K562 (cell line): Measurements from ENCODE around the gene PPRC1. TPM values are rescaled to one million over a fixed set of nuclear protein-coding genes. Genes with fewer than 3 reads are reported as not detected.

ENCODE experiments used
- ADNP ChIP-seq: fragments of 200-800 bp; sonication (Bioruptor generic); IDR thresholded peaks from 2 replicates; pipeline ENCODE4 v1.6.1; 2016; ENCODE audit warnings: missing genetic modification characterization, missing compliant biosample characterization
- BCLAF1 ChIP-seq, 2 experiments: fragments of 450-650 bp in 1 of 2; IDR thresholded peaks; 2 replicates each; pipeline ENCODE4 v1.6.1; 2011 to 2017; ENCODE audit warnings: low read depth in 2 of 2, antibody characterized with exemption in 1 of 2, borderline replicate concordance in 1 of 2, low read length in 1 of 2, mild to moderate bottlenecking in 1 of 2, mixed read lengths in 1 of 2; ENCODE audit not compliant: control insufficient read depth in 1 of 2
- E2F4 ChIP-seq: sonication (generic); formaldehyde crosslinking; IDR thresholded peaks from 2 replicates; pipeline ENCODE4 v1.8.0; 2022; ENCODE audit warnings: mild to moderate bottlenecking, low read depth, missing genetic modification reagents
- EHMT2 ChIP-seq: fragments of 450-650 bp; IDR thresholded peaks from 2 replicates; pipeline ENCODE4 v1.6.1; 2018; ENCODE audit warnings: antibody characterized with exemption
- ETS1 ChIP-seq: conservative IDR thresholded peaks from 2 replicates; pipeline ENCODE4 v1.6.1; 2011; ENCODE audit warnings: low read depth, mild to moderate bottlenecking, low read length; ENCODE audit not compliant: control insufficient read depth
- HMG20B ChIP-seq: fragments of 250-450 bp; sonication (Bioruptor Pico); IDR thresholded peaks from 2 replicates; pipeline ENCODE4 v1.5.0; 2021; ENCODE audit warnings: mild to moderate bottlenecking
- MEIS2 ChIP-seq: fragments of 450-650 bp; IDR thresholded peaks from 2 replicates; pipeline ENCODE4 v1.6.1; 2014; ENCODE audit warnings: mild to moderate bottlenecking; ENCODE audit not compliant: partially characterized antibody
- MYC ChIP-seq, 2 experiments: fragments of 250-450 bp in 1 of 2; sonication (Bioruptor Pico) in 1 of 2; IDR thresholded peaks; 2 replicates each; pipeline versions ENCODE4 v1.5.1 to v1.6.1; 2012 to 2021; ENCODE audit warnings: low read depth in 2 of 2, borderline replicate concordance in 1 of 2, improper control_type of control experiment in 1 of 2, low read length in 1 of 2, mild to moderate bottlenecking in 1 of 2, moderate library complexity in 1 of 2
- POLR2AphosphoS2 ChIP-seq: IDR thresholded peaks from 2 replicates; pipeline ENCODE4 v1.6.1; 2012; ENCODE audit warnings: low read length, improper control_type of control experiment
- RBFOX2 ChIP-seq: fragments of 200-400 bp; formaldehyde crosslinking; IDR thresholded peaks from 2 replicates; pipeline ENCODE4 v1.6.1; 2017; ENCODE audit warnings: low read depth, mild to moderate bottlenecking, low read length, moderate library complexity
- RFX5 ChIP-seq: IDR thresholded peaks from 2 replicates; pipeline ENCODE4 v1.6.1; 2011; ENCODE audit warnings: low read depth, mild to moderate bottlenecking, improper control_type of control experiment, low read length
- TAL1 ChIP-seq: fragments of 450-650 bp; IDR thresholded peaks from 2 replicates; pipeline ENCODE4 v1.6.1; 2016; ENCODE audit warnings: mild to moderate bottlenecking
- TBP ChIP-seq: optimal IDR thresholded peaks from 2 replicates; pipeline ENCODE3; 2011; ENCODE audit warnings: low read depth, low read length, improper control_type of control experiment
- TSHZ1 ChIP-seq: fragments of 250-450 bp; sonication (Bioruptor Pico); IDR thresholded peaks from 2 replicates; pipeline ENCODE4 v1.4.0; 2020; ENCODE audit warnings: mild to moderate bottlenecking, moderate library complexity
- YY1 ChIP-seq, 3 experiments: IDR thresholded peaks; 2 replicates each; pipeline ENCODE4 v1.6.1; 2011; ENCODE audit warnings: low read length in 2 of 3, mild to moderate bottlenecking in 2 of 3, moderate library complexity in 2 of 3, borderline replicate concordance in 1 of 3, control low read depth in 1 of 3, low read depth in 1 of 3; ENCODE audit not compliant: insufficient read depth in 3 of 3, insufficient replicate concordance in 2 of 3, control insufficient read depth in 1 of 3, insufficient read length in 1 of 3; ENCODE audit errors: extremely low read depth in 1 of 3
- ZNF212 ChIP-seq: fragments of 450-650 bp; formaldehyde crosslinking; IDR thresholded peaks from 2 replicates; pipeline ENCODE4 v1.4.0; 2020; ENCODE audit warnings: mild to moderate bottlenecking
- ZNF444 ChIP-seq: fragments of 250-450 bp; sonication (Bioruptor Pico); IDR thresholded peaks from 2 replicates; pipeline ENCODE4 v1.4.0; 2020; ENCODE audit warnings: mild to moderate bottlenecking, moderate library complexity
- polyA plus RNA-seq, 8 experiments: library from polyadenylated mRNA; depleted of rRNA in 4 of 8; stranded (reverse) in 5 of 8; unstranded in 3 of 8; fragments of >200 nt; fragmentation: Nextera tagmentation in 2 of 8; fragmentation: Illumina TruSeq in 1 of 8; extraction: Ambion mirVana in 2 of 8; extraction: Trizol in 1 of 8; gene quantifications; 2 replicates each; pipeline versions ENCODE4 v1.2.1 to v1.2.3, GENCODE V29; 2011 to 2014; ENCODE audit warnings: inconsistent platforms in 1 of 8, missing spikeins in 1 of 8
- total RNA-seq, 7 experiments: library from RNA; depleted of rRNA in 6 of 7; stranded (reverse); fragments of >200 nt in 6 of 7; fragmentation: Illumina TruSeq in 2 of 7; extraction: Trizol in 2 of 7; gene quantifications; 2 replicates each; pipeline versions ENCODE4 v1.2.1 to v1.2.3, GENCODE V29; 2011 to 2021; ENCODE audit warnings: low replicate concordance in 1 of 7

The PPRC1 gene
- total and polyA plus RNA-seq, 9 of the 15 experiments (the other 6 are each of a cell fraction or from before 2014, with no cell fraction given): 8.5 to 47.1 (median 16.2) TPM

GRCh38 chr10:102114861-102115618, 17.8 kb upstream of the PPRC1 start (continued):
- no peak for TF ChIP-seq TSHZ1 (CRISPR knock-in tag)
- no peak for TF ChIP-seq RFX5
- TF ChIP-seq POLR2AphosphoS2: peak; percentile 53; the same call in 1 of the 2 replicates
- no peak for TF ChIP-seq TAL1
- TF ChIP-seq RBFOX2: peak; percentile 57
- no peak for TF ChIP-seq E2F4 (CRISPR knock-in tag)
- TF ChIP-seq MEIS2: no peak
- TF ChIP-seq ETS1: no peak
- no peak for TF ChIP-seq ZNF444 (CRISPR knock-in tag)
- no peak for TF ChIP-seq ZNF212
- TF ChIP-seq YY1 (IDR thresholded peaks at IDR 0.05; ENCODE audit: borderline replicate concordance in 1 of 3, control insufficient read depth in 1 of 3, extremely low read depth in 1 of 3, insufficient read depth in 3 of 3, insufficient read length in 1 of 3, insufficient replicate concordance in 2 of 3, low read depth in 1 of 3, low read length in 2 of 3): peak in 1 of 3 experiments; percentile 41
- peak; percentile 66 for TF ChIP-seq TBP
- TF ChIP-seq MYC (IDR thresholded peaks at IDR 0.05; ENCODE audit: low read depth, low read length): 0 out of 2 replicates have a peak, but pooled peaks have one; percentile 32
- no peak for TF ChIP-seq MYC (CRISPR knock-in tag; IDR thresholded peaks at IDR 0.05; ENCODE audit: borderline replicate concordance, low read depth)
- no peak for TF ChIP-seq EHMT2
- TF ChIP-seq ADNP (tag): no peak
- TF ChIP-seq BCLAF1 (IDR thresholded peaks at IDR 0.05; ENCODE audit: borderline replicate concordance in 1 of 2, control insufficient read depth in 1 of 2, low read depth in 2 of 2, low read length in 1 of 2): no peak
- no peak for TF ChIP-seq HMG20B
